Dermis microvascular lymphatic vessel endothelial cell (primary cell): ENCODE results near the gene TOP1. TPM values are rescaled to one million over a fixed set of nuclear protein-coding genes. Genes with fewer than 3 reads are reported as not detected.
A peak's percentile ranks its signal among the peaks of the same experiment; 100 is the strongest.

ENCODE experiments used
- DNase-seq, 2 donors: peaks; one replicate each; pipeline versions ENCODE4 v3.0.0 to v3.0.0-alpha.2; 2010; ENCODE audit warnings: low read depth in 2 of 2
- total RNA-seq: library from RNA; depleted of rRNA; stranded (reverse); fragments of >200 nt; gene quantifications from 2 replicates; pipeline ENCODE4 v1.2.1, GENCODE V29; 2014

Gene TOP1
- total RNA-seq, 1 donor from 2014 or later = 13.1 TPM

GRCh38 chr20:41167481-41168253 lies 139.0 kb downstream of the TOP1 start:
- DNase-seq = no peak

- no peak for DNase-seq
Measured at GRCh38 chr20:41168281-41169161, 139.9 kb downstream of the TOP1 start.

DNA sequence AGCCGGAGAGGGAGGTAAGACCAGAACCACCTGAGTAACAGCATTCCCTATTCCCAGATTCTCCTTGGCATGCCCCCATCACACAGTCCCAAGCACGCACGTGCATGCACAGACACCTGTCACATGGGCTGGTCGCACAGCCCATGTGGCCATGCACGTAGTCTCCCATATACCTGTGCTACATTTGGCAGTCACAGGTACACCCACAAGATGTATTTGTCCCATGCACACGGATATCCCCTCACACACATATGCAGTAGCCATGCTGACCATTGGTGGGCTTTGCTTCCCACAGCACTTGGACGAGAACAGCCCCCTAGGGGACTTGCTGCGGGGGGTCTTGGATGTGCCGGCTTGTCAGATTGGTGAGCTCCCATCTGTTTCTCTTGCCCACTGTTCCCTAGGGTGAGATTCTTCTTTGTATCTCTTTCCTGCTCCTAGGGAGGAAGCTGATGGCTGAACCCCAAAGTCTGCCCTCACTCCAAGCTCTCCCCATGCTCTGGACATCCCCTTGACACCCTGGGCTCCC lies 140.6 kb downstream of the TOP1 start:
- no peak for DNase-seq

GRCh38 chr20:41169791-41170351 lies 141.2 kb downstream of the TOP1 start:
- DNase-seq = peak in 1 of 2 donors; percentile 33

GRCh38 chr20:41170386-41171105 lies 141.9 kb downstream of the TOP1 start:
- no peak for DNase-seq

DNA sequence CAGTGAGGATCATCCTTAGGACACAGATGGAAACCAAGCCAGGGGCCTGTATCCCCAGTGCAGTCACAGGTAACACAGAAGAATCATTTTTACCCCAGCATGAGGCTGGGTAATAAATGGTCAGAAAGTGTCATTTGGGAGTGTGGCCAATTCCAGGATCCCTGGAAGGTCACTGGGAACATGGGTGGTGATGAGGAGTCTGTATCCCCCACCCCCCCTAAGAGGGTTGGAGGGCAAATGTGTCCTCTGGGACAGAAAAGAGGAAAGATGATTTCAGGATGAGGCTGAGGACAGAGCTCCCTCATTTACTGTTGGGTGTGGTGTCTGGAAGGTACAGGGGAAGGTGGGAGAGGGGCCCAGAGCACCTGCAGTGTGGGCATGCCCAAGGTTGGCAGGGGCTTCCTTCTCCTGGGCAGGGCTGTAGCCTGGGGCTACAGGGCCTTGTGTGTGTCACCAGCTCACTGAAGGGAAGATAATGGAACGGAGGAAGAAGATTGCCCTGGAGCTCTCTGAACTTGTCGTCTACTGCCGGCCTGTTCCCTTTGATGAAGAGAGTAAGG lies 143.2 kb downstream of the TOP1 start:
- DNase-seq = no peak

- DNase-seq = no peak
Measured at GRCh38 chr20:41172296-41173140, 143.9 kb downstream of the TOP1 start.

- peak; percentile 50 to 75 for DNase-seq
Measured at GRCh38 chr20:41173161-41173721, 144.6 kb downstream of the TOP1 start.

DNA sequence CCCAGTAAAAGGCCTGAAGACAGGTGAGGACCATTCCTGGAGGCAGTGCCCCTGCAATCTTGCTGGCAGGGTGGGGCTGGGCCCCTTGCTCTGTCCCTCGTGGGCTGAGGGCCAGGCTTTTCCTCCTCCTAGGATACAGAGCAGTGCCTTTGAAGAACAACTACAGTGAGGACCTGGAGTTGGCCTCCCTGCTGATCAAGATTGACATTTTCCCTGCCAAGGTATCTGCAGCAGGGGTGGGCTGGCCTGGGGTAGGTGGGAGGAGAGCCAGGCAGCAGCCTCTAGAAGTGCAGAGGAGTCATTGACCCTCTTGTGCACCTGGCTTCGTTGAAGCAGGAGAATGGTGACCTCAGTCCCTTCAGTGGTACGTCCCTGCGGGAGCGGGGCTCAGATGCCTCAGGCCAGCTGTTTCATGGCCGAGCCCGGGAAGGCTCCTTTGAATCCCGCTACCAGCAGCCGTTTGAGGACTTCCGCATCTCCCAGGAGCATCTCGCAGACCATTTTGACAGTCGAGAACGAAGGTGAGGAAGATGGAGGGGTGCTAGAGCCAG lies 145.2 kb downstream of the TOP1 start:
- no peak for DNase-seq

Other genes with a start within 250 kb of the TOP1 start
- 112 and 160 TPM in 2 replicates for gene PLCG1, start 108.7 kb downstream of the TOP1 start, total RNA-seq